T-helper 2 cell treated with Interferon-gamma antibody and Interleukin-4, amounts not matched to agents 5 μg/mL and 100 μg/mL, for 36 hours (primary cell): ENCODE measurements around the gene HS6ST2.

Experiments used
- DNase-seq: peaks from one replicate; pipeline ENCODE4 v3.0.0; 2021; ENCODE audit warnings: low spot score
- H3K27ac Mint-ChIP-seq: one replicate; pipeline ENCODE4 v1.8.0; 2021; ENCODE audit warnings: mild to moderate bottlenecking, mixed read lengths
- H3K27me3 Mint-ChIP-seq: one replicate; pipeline ENCODE4 v1.8.0; 2021; ENCODE audit warnings: low read depth, mixed read lengths
- H3K36me3 Mint-ChIP-seq: one replicate; pipeline ENCODE4 v1.8.0; 2021; ENCODE audit warnings: low read depth, mixed read lengths
- H3K4me1 Mint-ChIP-seq: one replicate; pipeline ENCODE4 v1.8.0; 2021; ENCODE audit warnings: low read depth, mixed read lengths
- H3K4me3 Mint-ChIP-seq: one replicate; pipeline ENCODE4 v1.8.0; 2022; ENCODE audit warnings: mild to moderate bottlenecking, moderate library complexity, mixed read lengths
- H3K9me3 Mint-ChIP-seq: one replicate; pipeline ENCODE4 v1.8.0; 2021; ENCODE audit warnings: mixed read lengths

The HS6ST2 gene

DNA sequence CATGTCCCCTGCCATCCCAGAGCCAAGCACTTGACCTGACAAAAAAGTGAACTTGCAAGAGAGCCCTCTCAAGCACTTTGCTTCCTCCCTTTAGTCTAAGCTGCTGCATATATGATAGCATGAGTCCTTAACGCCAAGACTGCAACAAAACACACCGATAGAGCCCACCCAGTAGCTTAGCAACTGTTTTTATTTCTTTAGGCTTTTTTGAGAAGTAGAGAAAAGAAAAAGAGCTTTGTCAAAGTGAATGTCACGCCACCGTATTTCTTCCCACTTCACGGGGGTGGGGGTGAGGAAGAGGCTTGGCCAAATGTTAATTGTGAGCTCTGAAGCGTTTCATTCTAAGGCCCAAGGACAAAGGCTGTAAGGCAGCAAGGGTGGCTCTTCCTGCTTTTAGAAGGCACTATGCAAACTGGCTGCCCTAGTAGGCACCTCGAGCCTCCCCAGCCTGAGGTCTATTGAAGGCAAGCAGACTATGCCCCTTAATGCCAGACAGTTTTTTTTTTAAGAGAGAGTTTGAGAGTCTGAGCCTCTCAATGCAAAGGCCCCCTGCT, 138.6 kb downstream of the HS6ST2 start:
- H3K4me1 Mint-ChIP-seq = no peaks in the 10 kb centered on the region
- H3K9me3 Mint-ChIP-seq = no peaks in the 10 kb centered on the region
- no peak for DNase-seq
- H3K4me3 Mint-ChIP-seq = no peak overlapping the region
- no peaks in the 10 kb centered on the region for H3K27me3 Mint-ChIP-seq
- no peak overlapping the region for H3K27ac Mint-ChIP-seq
- H3K36me3 Mint-ChIP-seq = no peaks in the 10 kb centered on the region

DNA sequence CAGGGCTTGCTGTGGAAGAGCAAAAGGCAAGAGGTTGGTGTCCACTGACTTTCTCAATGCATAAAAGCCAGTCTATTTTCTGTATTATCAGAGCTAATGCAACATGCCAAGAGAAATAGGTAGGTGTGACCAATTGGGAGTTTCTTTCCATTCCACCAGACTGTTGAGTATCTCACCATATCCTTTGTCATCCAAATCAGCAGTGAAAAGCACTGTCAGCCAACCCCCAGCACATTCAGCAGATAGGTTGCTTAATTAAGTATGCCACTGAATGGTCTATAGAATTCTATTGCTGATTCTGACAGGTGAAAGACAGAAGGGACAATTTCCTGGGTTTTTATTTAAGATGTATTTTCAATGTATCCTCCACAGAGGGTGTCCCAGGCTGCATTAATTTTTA, 139.8 kb downstream of the HS6ST2 start:
- Mint-ChIP-seq H3K27ac (no peak overlapping the region), H3K4me1 (no peaks in the 10 kb centered on the region)

GRCh38 chrX:132815643-132816042, 142.8 kb downstream of the HS6ST2 start:
- H3K4me1 Mint-ChIP-seq = no peaks in the 10 kb centered on the region
- no peak for DNase-seq
- no peaks in the 10 kb centered on the region for H3K27me3 Mint-ChIP-seq
- no peaks in the 10 kb centered on the region for H3K36me3 Mint-ChIP-seq
- no peak overlapping the region for H3K4me3 Mint-ChIP-seq
- no peak overlapping the region for H3K27ac Mint-ChIP-seq
- no peaks in the 10 kb centered on the region for H3K9me3 Mint-ChIP-seq

More for the DNA sequence above, 139.8 kb downstream of the HS6ST2 start:
- no peaks in the 10 kb centered on the region for H3K36me3 Mint-ChIP-seq
- DNase-seq = no peak
- no peaks in the 10 kb centered on the region for H3K27me3 Mint-ChIP-seq
- H3K4me3 Mint-ChIP-seq = no peak overlapping the region
- no peaks in the 10 kb centered on the region for H3K9me3 Mint-ChIP-seq

DNA sequence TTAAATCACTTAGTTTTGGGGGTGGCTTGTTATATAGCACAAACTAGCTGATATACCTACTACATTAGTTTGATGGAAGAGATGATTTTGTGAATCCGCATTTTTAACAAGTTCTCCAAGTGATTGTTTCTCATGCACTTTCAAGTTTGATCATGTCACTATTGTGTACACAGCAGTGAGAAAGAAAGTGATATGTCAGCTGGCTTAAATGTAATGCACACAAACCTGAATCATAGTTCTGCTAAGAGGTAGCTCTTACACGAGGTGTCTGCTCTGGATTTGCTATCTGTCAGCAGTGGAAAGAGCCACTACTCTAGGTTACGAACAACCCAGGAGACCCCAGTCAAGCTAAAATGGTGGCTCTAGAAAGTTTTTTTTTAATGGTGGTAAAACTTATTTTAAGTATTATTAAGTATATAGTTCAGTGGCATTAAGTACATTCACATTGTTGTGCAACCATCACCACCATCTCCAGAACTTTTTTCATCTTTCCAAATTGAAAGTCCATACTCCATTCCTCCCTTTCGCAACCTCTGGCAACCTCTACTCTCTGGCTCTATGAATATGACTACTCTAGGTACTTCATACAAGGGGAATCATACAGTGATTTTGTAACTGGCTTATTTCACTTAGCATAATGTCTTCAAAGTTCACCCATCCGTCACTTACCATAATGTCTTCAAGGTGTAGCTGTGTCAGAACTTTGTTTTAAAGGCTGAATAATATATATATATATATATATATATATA, 147.3 kb downstream of the HS6ST2 start:
- DNase-seq = no peak
- Mint-ChIP-seq H3K9me3 (no peaks in the 10 kb centered on the region), H3K4me3 (no peak overlapping the region), H3K27me3 (no peaks in the 10 kb centered on the region), H3K36me3 (no peaks in the 10 kb centered on the region), H3K4me1 (no peaks in the 10 kb centered on the region), H3K27ac (no peak overlapping the region)

DNA sequence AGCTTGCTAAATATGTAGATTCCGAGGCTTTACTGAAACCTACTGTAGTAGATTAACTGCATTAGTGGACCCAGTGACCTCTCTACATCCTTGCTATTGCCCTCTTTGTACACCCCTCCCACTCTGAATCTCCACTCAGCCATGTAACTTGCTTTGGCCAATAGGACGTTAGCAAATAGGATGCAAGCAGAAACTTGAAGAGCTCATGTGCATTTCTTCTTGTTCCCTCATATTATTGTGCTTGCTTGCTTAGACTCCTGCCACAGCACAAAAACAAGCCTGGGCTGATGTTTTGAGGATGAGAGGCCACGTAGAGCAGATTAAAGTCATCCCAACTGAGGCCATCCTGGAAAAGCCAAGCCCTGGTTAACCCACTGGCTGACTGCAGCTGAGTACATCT, 147.9 kb downstream of the HS6ST2 start:
- no peaks in the 10 kb centered on the region for H3K36me3 Mint-ChIP-seq
- H3K27me3 Mint-ChIP-seq = no peaks in the 10 kb centered on the region
- H3K27ac Mint-ChIP-seq = no peak overlapping the region
- H3K4me3 Mint-ChIP-seq = no peak overlapping the region
- DNase-seq = no peak
- H3K4me1 Mint-ChIP-seq = no peaks in the 10 kb centered on the region
- no peaks in the 10 kb centered on the region for H3K9me3 Mint-ChIP-seq

DNA sequence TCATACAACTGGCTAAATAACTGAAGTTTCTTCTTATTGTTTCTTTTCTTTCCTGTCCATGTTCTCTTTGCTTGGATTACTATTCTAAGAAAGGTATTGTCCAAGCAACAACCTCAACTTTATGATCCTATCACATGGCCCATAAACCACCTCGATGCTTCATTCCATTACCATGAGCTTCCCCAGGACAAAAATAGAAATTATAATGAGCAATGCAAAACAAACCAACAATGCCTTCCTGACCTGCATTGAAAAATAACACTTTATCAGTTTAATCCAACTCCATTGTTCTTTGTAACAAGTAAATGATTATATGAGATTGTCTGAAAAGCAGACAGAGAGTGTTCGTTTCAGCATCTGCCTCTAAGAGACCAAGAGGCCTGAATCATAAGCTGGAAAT, 148.8 kb downstream of the HS6ST2 start:
- no peaks in the 10 kb centered on the region for H3K36me3 Mint-ChIP-seq
- H3K9me3 Mint-ChIP-seq = no peaks in the 10 kb centered on the region
- H3K4me3 Mint-ChIP-seq = no peak overlapping the region
- no peaks in the 10 kb centered on the region for H3K4me1 Mint-ChIP-seq
- DNase-seq = no peak
- H3K27me3 Mint-ChIP-seq = no peaks in the 10 kb centered on the region
- no peak overlapping the region for H3K27ac Mint-ChIP-seq

DNA sequence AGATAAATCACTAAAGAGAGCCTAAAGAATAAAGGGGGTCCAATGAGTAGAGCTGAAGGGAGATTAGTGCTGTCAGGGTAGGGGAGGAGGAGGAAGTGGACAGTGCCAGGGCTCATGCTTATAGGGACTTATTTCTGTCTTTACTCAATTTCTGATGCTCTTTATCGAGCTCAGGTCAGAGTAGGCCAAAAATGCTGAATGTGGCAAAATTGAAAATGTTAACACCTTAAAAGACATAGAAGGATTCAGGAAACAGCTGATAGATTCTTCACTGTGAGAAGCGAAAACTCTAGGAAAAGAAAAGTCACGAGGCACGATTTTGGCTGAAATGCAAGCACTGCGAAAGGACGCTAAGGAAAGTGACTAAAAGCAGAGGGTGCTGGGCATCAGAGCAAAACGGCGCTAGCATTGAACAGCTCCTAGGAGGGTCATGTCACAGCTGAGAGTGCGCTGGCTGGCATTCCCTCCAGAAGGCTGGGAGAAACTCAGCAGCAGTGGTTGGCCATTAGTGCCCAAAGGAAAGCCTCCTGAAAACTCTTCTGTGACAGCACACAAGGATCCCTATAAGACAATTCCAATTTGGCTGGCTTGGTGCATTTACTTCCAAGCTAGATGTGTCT, 150.9 kb downstream of the HS6ST2 start:
- Mint-ChIP-seq H3K27ac (no peak overlapping the region), H3K9me3 (no peaks in the 10 kb centered on the region), H3K36me3 (no peaks in the 10 kb centered on the region), H3K4me3 (no peak overlapping the region), H3K27me3 (no peaks in the 10 kb centered on the region), H3K4me1 (no peaks in the 10 kb centered on the region)
- no peak for DNase-seq

DNA sequence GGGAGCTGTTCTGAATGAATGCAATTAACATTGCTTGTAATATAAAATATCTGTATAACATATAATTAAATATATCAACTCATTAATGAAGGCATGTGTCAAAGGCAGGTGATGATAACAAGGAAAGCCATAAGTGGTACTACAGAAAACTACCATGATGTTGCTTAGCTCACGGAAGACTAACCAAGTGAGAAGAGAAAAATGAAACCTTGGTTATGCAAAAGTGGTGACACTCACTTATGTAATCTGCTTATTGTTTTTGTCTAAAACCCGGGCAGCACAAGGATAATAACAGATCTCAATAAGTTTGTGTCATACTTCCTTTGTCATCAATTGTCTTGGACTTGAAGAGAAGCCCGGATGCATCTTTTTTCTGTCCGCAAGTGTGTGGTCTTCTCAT, 156.4 kb downstream of the HS6ST2 start:
- no peaks in the 10 kb centered on the region for H3K9me3 Mint-ChIP-seq
- H3K4me3 Mint-ChIP-seq = no peak overlapping the region
- no peaks in the 10 kb centered on the region for H3K36me3 Mint-ChIP-seq
- no peaks in the 10 kb centered on the region for H3K4me1 Mint-ChIP-seq
- no peak overlapping the region for H3K27ac Mint-ChIP-seq
- H3K27me3 Mint-ChIP-seq = no peaks in the 10 kb centered on the region
- no peak for DNase-seq

DNA sequence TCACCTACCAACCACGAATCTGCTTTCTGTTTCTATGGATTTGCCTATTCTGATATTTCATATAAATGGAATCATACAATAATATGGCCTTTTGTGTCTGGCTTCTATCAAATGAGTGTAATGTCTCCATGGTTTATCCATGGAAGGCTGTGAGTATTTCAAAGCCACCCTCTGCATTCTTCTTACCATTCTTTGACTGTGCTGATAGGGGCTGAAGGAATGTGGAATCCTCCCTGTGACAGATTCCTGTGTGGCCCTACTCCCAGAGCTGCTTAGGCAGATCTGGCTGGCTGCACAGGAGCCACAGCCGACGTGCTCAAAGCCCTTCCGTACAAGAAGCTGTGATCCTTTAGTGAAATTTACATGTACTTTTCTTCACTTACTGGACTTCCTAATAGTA, 163.2 kb downstream of the HS6ST2 start:
- H3K9me3 Mint-ChIP-seq = no peaks in the 10 kb centered on the region
- no peak overlapping the region for H3K4me3 Mint-ChIP-seq
- no peaks in the 10 kb centered on the region for H3K27me3 Mint-ChIP-seq
- no peak for DNase-seq
- no peak overlapping the region for H3K27ac Mint-ChIP-seq
- H3K4me1 Mint-ChIP-seq = no peaks in the 10 kb centered on the region
- H3K36me3 Mint-ChIP-seq = no peaks in the 10 kb centered on the region

GRCh38 chrX:132791714-132792113, 166.7 kb downstream of the HS6ST2 start:
- H3K4me1 Mint-ChIP-seq = no peaks in the 10 kb centered on the region
- H3K9me3 Mint-ChIP-seq = no peaks in the 10 kb centered on the region
- H3K36me3 Mint-ChIP-seq = no peaks in the 10 kb centered on the region
- H3K27me3 Mint-ChIP-seq = no peaks in the 10 kb centered on the region
- no peak overlapping the region for H3K27ac Mint-ChIP-seq
- no peak for DNase-seq
- H3K4me3 Mint-ChIP-seq = no peak overlapping the region

GRCh38 chrX:132790329-132790728, 168.1 kb downstream of the HS6ST2 start:
- Mint-ChIP-seq H3K4me3 (no peak overlapping the region), H3K27ac (no peak overlapping the region), H3K27me3 (no peaks in the 10 kb centered on the region), H3K4me1 (no peaks in the 10 kb centered on the region), H3K36me3 (no peaks in the 10 kb centered on the region), H3K9me3 (no peaks in the 10 kb centered on the region)
- DNase-seq = no peak

- Mint-ChIP-seq H3K4me3 (no peak overlapping the region), H3K27me3 (no peaks in the 10 kb centered on the region), H3K4me1 (no peaks in the 10 kb centered on the region), H3K27ac (no peak overlapping the region), H3K36me3 (no peaks in the 10 kb centered on the region), H3K9me3 (no peaks in the 10 kb centered on the region)
- no peak for DNase-seq
Observed at GRCh38 chrX:132786217-132786616, 172.2 kb downstream of the HS6ST2 start.

- DNase-seq = no peak
- Mint-ChIP-seq H3K27me3 (no peaks in the 10 kb centered on the region), H3K27ac (no peak overlapping the region), H3K4me1 (peaks cover 6% of the 10 kb centered on the region), H3K4me3 (no peak overlapping the region), H3K36me3 (no peaks in the 10 kb centered on the region), H3K9me3 (no peaks in the 10 kb centered on the region)
Observed at GRCh38 chrX:132778917-132779316, 179.5 kb downstream of the HS6ST2 start.

GRCh38 chrX:132776486-132777210, 181.8 kb downstream of the HS6ST2 start:
- Mint-ChIP-seq H3K9me3 (no peaks in the 10 kb centered on the region), H3K4me1 (peaks cover 6% of the 10 kb centered on the region), H3K27me3 (no peaks in the 10 kb centered on the region), H3K4me3 (no peak overlapping the region), H3K36me3 (no peaks in the 10 kb centered on the region), H3K27ac (no peak overlapping the region)
- no peak for DNase-seq
